COR-L47 (cell line): Measurements from ENCODE around the gene NPHP3.
"Not testable (repeated sequence)": the region's sequence is repeated elsewhere in the genome, so short reads cannot be mapped to it uniquely, and the experiment has no call there.

Source experiments
- DNase-seq: peaks from one replicate; lab custom pipeline; 2025; lab: John Stamatoyannopoulos, UW

NPHP3 gene

GRCh38 chr3:132643366-132643765 lies 78.8 kb downstream of the NPHP3 start:
- DNase-seq = no peak

- no peak for DNase-seq
Observed at GRCh38 chr3:132642539-132642847, 79.7 kb downstream of the NPHP3 start.

- peak; percentile 50 for DNase-seq
Observed at GRCh38 chr3:132641837-132642538, 80.2 kb downstream of the NPHP3 start.

GRCh38 chr3:132641427-132641826 lies 80.8 kb downstream of the NPHP3 start:
- DNase-seq = not testable (repeated sequence)

DNA sequence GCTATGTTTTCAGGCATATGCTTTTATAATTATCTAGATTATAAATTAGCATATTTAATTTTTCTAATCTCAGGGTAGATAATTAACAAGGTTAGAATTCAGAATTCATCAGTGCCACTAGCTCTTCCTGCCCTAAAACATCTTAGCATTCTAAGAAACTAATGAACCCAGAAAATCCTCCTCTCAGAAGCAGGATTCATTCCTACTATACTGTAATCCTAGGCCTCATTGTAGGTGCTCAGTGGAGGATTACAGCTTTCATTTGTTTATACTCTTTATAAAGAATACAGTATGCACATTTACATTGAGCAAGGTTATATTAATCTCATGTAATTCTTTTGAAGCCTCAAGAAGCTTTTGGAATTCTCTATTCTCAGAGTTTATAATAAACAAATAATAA lies 83.5 kb downstream of the NPHP3 start:
- DNase-seq = no peak

DNA sequence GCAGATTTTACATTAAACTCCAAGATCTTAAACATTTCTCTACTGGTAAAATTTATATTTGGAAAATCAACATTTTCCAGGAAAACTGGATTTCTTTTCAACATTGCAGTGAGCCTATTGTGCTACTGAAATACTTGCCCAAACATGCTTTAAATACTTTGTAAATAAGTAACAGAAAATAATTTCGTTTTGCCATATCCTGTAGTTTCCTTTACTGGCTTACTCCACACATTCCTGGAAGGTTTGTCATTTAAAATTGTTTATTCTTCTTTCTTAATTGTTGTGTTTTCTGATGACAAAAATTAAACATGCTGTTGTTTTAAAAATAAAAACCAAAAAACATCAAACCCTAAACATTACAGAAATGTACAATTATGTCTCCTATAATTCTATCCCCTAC lies 84.6 kb downstream of the NPHP3 start:
- DNase-seq = no peak

- no peak for DNase-seq
Observed at GRCh38 chr3:132635052-132635451, 87.2 kb downstream of the NPHP3 start.
